ES-I3 (cell line): Measurements from ENCODE around the gene OR7E24.
"Not testable (repeated sequence)": the region's sequence is repeated elsewhere in the genome, so short reads cannot be mapped to it uniquely, and the experiment has no call there.

Experiments
- H3K36me3 ChIP-seq: 2 replicates; pipeline ENCODE4 v1.6.1; 2013; ENCODE audit warnings: mild to moderate bottlenecking, low read length, control low read depth, moderate library complexity; ENCODE audit not compliant: insufficient read depth
- H3K4me1 ChIP-seq: 2 replicates; pipeline ENCODE4 v1.6.1; 2013; ENCODE audit warnings: mild to moderate bottlenecking, control low read depth, low read length; ENCODE audit not compliant: insufficient read depth
- H3K9ac ChIP-seq: 2 replicates; pipeline ENCODE4 v1.6.1; 2013; ENCODE audit warnings: low read depth, mild to moderate bottlenecking, low read length, moderate library complexity
- H3K9me3 ChIP-seq: 2 replicates; pipeline ENCODE4 v1.6.1; 2013; ENCODE audit warnings: mild to moderate bottlenecking, low read length, moderate library complexity; ENCODE audit not compliant: control insufficient read depth, insufficient read depth

Gene OR7E24

DNA sequence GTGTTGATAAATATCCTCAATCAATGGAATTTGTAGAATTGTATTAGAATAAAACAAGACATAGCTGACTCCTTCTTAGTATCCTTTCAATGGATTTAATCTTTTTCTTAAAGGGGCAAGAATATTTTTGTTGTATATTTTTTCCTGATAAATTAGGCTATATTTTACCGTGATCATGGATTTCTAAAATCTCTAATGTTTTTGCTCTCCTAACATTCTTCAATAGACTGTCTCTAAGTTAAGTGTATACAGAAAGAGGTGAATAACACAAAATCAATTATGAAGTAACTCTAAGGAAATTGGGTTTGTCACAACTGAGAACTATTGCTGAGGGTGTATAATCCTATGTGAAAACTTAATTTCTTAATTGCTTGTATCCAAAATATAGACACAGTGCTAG, at the start of gene OR7E24:
OR7E24 (plus strand) TSS at position 301 of the 400 bp plus-strand sequence. CDS start 114 bp downstream, outside the sequence.
- no peak within 1 kb of the TSS for H3K9ac ChIP-seq
- H3K9me3 ChIP-seq, result no peaks in the 10 kb centered on the region; the same call in 1 of the 2 replicates
- no peaks in the 10 kb centered on the region for H3K36me3 ChIP-seq
- H3K4me1 ChIP-seq, result no peaks in the 10 kb centered on the region

DNA sequence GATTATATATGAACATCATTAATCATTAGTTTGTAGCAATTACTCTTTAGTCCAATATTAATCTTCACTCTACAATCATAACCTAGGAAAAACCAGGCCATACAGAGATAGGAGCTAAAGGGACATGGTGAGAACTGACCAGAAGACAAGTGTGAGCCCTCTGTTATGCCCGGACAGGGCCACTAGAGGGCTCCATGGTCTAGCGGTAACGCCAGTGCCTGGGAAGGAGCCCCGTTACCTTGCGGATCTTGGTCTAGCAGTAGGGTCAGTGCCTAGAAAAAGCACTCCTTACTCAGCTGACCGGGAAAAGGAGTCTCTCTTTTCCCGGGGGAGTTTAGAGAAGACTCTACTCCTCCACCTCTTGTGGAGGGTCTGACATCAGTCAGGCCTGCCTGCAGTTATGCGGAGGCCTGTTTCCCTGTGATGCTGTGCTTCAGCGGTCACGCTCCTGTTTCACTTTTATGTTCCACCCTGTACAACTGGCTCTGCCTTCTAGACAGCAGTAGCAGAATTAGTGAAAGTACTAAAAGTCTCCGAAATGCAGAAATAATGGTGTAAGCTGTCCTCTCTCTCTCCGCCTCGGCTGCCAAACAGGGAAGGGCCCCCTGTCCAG, 45.1 kb upstream of the OR7E24 start:
- Histone ChIP-seq H3K36me3 (no peaks in the 10 kb centered on the region), H3K9ac (peak overlapping the region; percentile 36; the same call in 1 of the 2 replicates), H3K9me3 (no peaks in the 10 kb centered on the region), H3K4me1 (no peaks in the 10 kb centered on the region)

DNA sequence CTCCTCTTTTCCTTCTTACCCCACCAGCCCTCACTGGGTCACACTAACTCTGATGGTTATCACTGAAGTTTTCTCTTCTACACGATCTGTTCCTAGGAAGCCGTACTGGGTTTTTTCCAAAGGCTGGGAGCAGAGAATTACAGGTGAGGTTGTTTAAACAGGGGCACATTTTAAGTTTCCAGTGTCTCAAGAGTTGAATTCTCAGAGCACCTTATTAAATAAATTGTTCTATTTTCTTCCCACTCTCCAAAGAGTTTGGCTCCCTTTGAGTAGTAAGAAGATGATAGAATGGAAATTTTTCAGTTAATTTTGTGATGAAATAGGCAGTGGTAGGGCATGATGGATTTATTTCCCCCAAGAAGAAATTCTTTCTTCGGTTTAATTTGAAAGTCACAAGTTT, 31.2 kb upstream of the OR7E24 start, which contains the start of gene OR7D4:
OR7D4 (minus strand) TSS at position 101 of the 400 bp plus-strand sequence. CDS start 4,752 bp downstream, outside the sequence.
- Histone ChIP-seq H3K36me3 (no peaks in the 10 kb centered on the region), H3K9me3 (peaks cover 2% of the 10 kb centered on the region; the same call in 1 of the 2 replicates), H3K9ac (no peak within 1 kb of the TSS), H3K4me1 (no peaks in the 10 kb centered on the region)

DNA sequence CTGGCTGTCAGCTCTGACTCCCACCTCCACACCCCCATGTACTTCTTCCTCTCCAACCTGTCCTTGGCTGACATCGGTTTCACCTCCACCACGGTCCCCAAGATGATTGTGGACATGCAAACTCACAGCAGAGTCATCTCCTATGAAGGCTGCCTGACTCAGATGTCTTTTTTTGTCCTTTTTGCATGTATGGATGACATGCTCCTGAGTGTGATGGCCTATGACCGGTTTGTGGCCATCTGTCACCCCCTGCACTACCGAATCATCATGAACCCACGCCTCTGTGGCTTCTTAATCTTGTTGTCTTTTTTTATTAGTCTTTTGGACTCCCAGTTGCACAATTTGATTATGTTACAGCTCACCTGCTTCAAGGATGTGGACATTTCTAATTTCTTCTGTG, 506 bp downstream of the OR7E24 start:
- Histone ChIP-seq H3K4me1 (no peaks in the 10 kb centered on the region), H3K9ac (no peak overlapping the region), H3K36me3 (no peaks in the 10 kb centered on the region), H3K9me3 (no peaks in the 10 kb centered on the region; the same call in 1 of the 2 replicates)

DNA sequence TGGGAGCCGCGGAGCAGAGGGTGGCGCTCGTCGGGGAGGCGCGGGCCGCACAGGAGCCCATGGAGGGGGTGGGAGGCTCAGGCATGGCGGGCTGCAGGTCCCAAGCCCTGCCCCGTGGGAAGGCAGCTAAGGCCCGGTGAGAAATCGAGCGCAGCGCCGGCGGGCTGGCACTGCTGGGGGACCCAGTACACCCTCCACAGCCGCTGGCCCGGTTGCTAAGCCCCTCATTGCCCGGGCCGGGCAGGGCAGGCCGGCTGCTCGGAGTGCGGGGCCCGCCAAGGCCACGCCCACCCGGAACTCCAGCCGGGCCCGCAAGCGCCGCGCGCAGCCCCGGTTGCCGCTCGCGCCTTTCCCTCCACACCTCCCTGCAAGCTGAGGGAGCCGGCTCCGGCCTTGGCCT, 32.8 kb downstream of the OR7E24 start:
- H3K4me1 ChIP-seq, H3K36me3 ChIP-seq, H3K9me3 ChIP-seq, H3K9ac ChIP-seq: not testable (repeated sequence)

DNA sequence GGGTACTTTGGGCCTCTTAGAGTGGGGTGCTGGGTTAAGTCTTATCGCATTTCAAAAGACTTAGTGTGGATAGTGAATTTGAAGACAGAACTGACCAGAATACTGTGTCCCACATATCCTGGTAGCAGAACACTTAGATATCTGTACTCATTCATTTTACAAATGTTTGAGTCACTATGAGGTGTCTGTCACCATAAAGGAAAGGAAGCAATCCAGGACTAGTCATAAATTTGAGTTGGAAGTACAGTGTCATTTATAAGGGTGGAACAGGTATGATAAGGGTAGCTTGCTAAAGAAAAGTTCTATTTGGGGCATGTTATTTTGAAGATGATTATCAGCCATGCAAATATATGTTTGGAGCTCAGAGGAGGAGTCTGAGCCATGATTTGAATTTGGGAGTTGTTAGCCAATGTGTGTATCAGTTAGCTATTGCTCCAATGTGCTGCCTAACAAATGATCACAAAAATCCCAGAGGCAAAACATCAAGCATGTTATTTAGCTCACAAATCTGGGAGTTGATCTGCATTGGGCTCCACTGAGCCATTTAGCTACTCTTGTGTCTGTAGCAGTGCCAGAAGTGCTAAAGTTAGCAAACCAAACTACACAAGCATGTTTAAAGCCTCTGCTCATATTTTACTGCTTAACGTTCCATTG, 38.6 kb downstream of the OR7E24 start:
- no peaks in the 10 kb centered on the region for H3K4me1 ChIP-seq
- H3K36me3 ChIP-seq, result peaks cover 5% of the 10 kb centered on the region; the same call in 1 of the 2 replicates
- peaks cover 4% of the 10 kb centered on the region for H3K9me3 ChIP-seq
- no peak overlapping the region for H3K9ac ChIP-seq

DNA sequence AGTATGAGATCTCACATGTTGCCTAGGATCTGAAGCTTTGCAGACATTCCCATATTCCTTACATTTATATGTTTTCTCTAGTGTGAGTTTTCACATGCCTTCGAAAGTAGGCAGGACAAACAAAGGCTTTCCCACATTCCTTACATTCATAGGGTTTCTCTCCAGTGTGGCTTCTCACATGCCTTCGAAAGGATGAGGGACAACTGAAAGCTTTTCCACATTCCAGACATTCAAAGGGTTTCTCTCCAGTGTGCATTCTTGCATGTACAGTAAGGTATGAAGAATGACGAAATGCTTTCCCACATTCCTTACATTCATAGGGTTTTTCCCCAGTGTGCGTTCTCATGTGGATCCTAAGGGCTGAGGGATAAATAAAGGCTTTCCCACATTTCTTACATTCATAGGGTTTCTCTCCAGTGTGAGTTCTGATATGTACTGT, 44.7 kb downstream of the OR7E24 start:
- Histone ChIP-seq H3K4me1 (no peaks in the 10 kb centered on the region), H3K9ac (no peak overlapping the region), H3K36me3 (peaks cover 20% of the 10 kb centered on the region; the same call in 1 of the 2 replicates), H3K9me3 (peaks cover 25% of the 10 kb centered on the region)

DNA sequence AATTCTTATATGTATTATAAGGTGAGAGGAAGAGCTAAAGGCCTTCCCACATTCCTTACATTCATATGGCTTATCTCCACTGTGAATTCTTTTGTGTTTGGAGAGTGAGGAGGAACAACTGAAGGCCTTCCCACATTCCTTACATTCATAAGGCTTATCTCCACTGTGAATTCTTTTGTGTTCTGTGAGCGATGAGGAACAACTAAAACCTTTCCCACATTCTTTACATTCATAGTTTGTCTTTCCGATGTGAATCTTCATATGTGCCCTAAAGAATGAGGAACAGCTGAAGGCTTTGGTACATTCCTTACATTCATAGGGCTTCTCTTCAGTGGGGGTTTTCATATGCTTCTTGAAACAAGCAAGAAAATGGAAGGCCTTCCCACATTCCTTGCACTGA, 45.6 kb downstream of the OR7E24 start:
- H3K36me3 ChIP-seq, result peaks cover 20% of the 10 kb centered on the region; the same call in 1 of the 2 replicates
- H3K9ac ChIP-seq, result no peak overlapping the region
- H3K4me1 ChIP-seq, result no peaks in the 10 kb centered on the region
- H3K9me3 ChIP-seq, result peaks cover 23% of the 10 kb centered on the region
